GM12875 (cell line): ENCODE results near the gene TIRAP.

Experiments
- H3K4me3 ChIP-seq: one replicate; pipeline ENCODE4 v1.5.1; 2011; ENCODE audit warnings: low read depth, low read length, control low read depth
- TF ChIP-seq, protein P1 (sequence below): IDR thresholded peaks from 2 replicates; pipeline ENCODE4 v1.5.1; 2011; ENCODE audit warnings: low read depth, mild to moderate bottlenecking, control low read depth, inconsistent platforms, low read length, moderate library complexity, borderline replicate concordance; ENCODE audit not compliant: insufficient read depth

Gene TIRAP

GRCh38 chr11:126257764-126258163 is 25.1 kb upstream of the TIRAP start:
- no peak overlapping the region for H3K4me3 ChIP-seq
- TF ChIP-seq, protein P1, sequence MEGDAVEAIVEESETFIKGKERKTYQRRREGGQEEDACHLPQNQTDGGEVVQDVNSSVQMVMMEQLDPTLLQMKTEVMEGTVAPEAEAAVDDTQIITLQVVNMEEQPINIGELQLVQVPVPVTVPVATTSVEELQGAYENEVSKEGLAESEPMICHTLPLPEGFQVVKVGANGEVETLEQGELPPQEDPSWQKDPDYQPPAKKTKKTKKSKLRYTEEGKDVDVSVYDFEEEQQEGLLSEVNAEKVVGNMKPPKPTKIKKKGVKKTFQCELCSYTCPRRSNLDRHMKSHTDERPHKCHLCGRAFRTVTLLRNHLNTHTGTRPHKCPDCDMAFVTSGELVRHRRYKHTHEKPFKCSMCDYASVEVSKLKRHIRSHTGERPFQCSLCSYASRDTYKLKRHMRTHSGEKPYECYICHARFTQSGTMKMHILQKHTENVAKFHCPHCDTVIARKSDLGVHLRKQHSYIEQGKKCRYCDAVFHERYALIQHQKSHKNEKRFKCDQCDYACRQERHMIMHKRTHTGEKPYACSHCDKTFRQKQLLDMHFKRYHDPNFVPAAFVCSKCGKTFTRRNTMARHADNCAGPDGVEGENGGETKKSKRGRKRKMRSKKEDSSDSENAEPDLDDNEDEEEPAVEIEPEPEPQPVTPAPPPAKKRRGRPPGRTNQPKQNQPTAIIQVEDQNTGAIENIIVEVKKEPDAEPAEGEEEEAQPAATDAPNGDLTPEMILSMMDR = no peak

GRCh38 chr11:126262216-126262615 is 20.7 kb upstream of the TIRAP start:
- no peak overlapping the region for H3K4me3 ChIP-seq
- TF ChIP-seq, protein P1 = no peak

GRCh38 chr11:126263489-126263888 is 19.4 kb upstream of the TIRAP start:
- TF ChIP-seq, protein P1 = no peak

GRCh38 chr11:126265811-126266210 is 17.1 kb upstream of the TIRAP start:
- TF ChIP-seq, protein P1 = no peak
- no peak overlapping the region for H3K4me3 ChIP-seq

More at GRCh38 chr11:126263489-126263888, 19.4 kb upstream of the TIRAP start:
- no peak overlapping the region for H3K4me3 ChIP-seq

- TF ChIP-seq, protein P1 = no peak
- peak overlapping the region; percentile 92 for H3K4me3 ChIP-seq
Measured at GRCh38 chr11:126267650-126268049, 15.2 kb upstream of the TIRAP start.

DNA sequence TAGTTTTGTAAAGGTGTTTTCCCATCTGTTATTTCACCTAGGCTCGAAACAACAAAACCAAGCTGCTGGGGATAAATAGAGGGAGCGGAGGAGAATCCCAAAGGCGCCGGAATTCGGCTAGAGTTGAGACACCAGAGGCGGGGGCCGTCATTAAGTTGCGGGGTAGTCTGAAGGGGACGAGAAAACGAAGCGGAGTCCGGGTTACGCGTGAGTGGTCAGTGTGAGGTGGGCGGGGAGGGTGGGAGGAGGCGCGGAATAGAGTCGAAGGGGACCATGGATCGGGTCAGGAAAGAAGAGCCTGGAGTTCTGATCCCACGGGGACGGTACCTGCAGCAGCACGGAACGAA is 14.6 kb upstream of the TIRAP start:
- TF ChIP-seq, protein P1 = no peak

DNA sequence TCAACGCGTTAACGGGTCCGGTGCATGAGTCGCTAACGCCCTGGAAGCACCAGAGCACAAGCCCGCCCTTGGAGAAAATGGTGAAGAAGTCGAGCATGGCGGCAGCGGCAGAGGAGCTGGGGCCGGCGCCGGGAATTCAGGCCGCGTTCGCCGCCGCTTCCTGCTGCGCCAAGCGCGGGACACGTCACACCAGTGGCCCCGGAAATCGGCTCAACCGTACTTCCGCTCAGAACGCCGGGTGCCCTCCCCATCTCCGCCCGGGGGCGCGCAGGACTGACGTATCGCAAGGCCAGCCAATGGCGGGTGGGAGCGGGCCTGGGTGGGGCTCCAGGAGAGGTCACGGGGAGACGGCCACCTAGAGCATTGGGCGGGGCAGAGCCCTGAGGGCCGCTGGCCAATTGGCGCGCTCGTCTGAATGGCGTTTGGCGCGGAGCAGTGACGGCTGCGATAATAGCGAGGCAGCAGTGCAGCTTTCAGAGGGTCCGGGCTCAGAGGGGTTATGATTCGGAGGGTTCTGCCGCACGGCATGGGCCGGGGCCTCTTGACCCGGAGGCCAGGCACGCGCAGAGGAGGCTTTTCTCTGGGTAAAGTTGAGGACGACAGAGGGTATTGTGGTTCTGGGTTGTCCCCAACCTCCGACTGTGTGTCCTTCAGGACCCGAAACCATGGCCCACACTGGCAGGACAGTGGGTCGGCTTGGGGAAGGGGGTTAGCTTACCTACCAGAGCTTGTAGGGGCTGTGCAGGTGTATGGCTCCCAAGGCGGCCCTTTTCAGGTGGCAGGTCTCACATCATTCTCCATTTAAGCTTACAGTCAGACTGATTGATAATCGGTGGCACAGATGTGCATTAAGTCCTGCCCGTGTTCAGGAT is 13.9 kb upstream of the TIRAP start, which contains the start of the genes FOXRED1 and SRPRA:
TSS of gene FOXRED1 (plus strand) at position 447 of the 872 bp plus-strand sequence. CDS start at position 500, 53 bp downstream.
TSS of gene SRPRA (minus strand) at position 188 of the 872 bp plus-strand sequence. CDS start at position 97, 91 bp downstream.
- H3K4me3 ChIP-seq = peak within 1 kb of the TSS; percentile 92
- TF ChIP-seq, protein P1 = no peak

More for the DNA sequence above, 14.6 kb upstream of the TIRAP start:
- H3K4me3 ChIP-seq = peak overlapping the region; percentile 92
